Neural cell (in vitro differentiated cells): ENCODE data around the gene KISS1R.

Experiments used
- EZH2 ChIP-seq: fragments of 200-600, 300-800 bp; shearing (Covaris generic), sonication (generic); IDR thresholded peaks from 2 replicates; pipeline ENCODE4 v1.6.1; 2014; ENCODE audit warnings: antibody characterized with exemption, low read length, borderline replicate concordance, mild to moderate bottlenecking; ENCODE audit not compliant: insufficient read depth, poor library complexity, severe bottlenecking
- MXI1 ChIP-seq: fragments of 450-650 bp; conservative IDR thresholded peaks from 2 replicates; pipeline ENCODE4 v1.6.1; 2014; ENCODE audit warnings: antibody characterized with exemption, mild to moderate bottlenecking; ENCODE audit not compliant: poor library complexity, severe bottlenecking
- POLR2AphosphoS5 ChIP-seq: IDR thresholded peaks from 2 replicates; pipeline ENCODE4 v1.6.1; 2012
- RAD21 ChIP-seq: fragments of 450-650 bp; conservative IDR thresholded peaks from 2 replicates; pipeline ENCODE4 v1.6.1; 2014; ENCODE audit warnings: antibody characterized with exemption, mild to moderate bottlenecking, moderate library complexity
- SMC3 ChIP-seq: fragments of 450-650 bp; conservative IDR thresholded peaks from 2 replicates; pipeline ENCODE4 v1.6.1; 2014; ENCODE audit warnings: antibody characterized with exemption, mild to moderate bottlenecking, moderate library complexity; ENCODE audit not compliant: poor library complexity
- TAF1 ChIP-seq: IDR thresholded peaks from 2 replicates; pipeline ENCODE4 v1.6.1; 2012; ENCODE audit warnings: low read depth
- TF ChIP-seq, protein P1 (sequence below): fragments of 450-650 bp; IDR thresholded peaks from 2 replicates; pipeline ENCODE4 v1.5.1; 2014; ENCODE audit warnings: antibody characterized with exemption, mild to moderate bottlenecking, moderate library complexity; ENCODE audit not compliant: poor library complexity, severe bottlenecking
- TF ChIP-seq, protein P2 (sequence below): IDR thresholded peaks from 2 replicates; pipeline ENCODE4 v1.6.1; 2012; ENCODE audit warnings: borderline replicate concordance

DNA sequence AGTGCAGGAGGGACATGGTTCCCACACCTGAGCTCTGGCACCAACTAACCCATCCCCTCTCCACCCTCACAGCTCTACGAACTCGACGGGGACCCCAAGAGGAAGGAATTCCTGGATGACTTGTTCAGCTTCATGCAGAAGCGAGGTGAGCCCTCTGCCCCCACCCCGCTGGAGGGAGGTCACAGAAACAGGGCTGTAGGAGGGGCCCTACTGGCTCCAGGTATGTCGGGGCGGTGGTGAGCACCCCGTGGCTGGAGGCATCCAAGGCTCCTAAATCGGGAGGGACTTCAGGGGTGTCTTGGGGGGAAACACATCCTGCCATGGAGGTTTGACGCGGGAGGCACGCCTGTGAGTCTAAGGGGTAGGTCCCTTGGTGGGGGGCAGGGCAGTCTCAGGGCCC, 42.9 kb downstream of the KISS1R start:
- TF ChIP-seq, protein P1, sequence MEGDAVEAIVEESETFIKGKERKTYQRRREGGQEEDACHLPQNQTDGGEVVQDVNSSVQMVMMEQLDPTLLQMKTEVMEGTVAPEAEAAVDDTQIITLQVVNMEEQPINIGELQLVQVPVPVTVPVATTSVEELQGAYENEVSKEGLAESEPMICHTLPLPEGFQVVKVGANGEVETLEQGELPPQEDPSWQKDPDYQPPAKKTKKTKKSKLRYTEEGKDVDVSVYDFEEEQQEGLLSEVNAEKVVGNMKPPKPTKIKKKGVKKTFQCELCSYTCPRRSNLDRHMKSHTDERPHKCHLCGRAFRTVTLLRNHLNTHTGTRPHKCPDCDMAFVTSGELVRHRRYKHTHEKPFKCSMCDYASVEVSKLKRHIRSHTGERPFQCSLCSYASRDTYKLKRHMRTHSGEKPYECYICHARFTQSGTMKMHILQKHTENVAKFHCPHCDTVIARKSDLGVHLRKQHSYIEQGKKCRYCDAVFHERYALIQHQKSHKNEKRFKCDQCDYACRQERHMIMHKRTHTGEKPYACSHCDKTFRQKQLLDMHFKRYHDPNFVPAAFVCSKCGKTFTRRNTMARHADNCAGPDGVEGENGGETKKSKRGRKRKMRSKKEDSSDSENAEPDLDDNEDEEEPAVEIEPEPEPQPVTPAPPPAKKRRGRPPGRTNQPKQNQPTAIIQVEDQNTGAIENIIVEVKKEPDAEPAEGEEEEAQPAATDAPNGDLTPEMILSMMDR, result no peak
- TF ChIP-seq MXI1, result no peak
- TF ChIP-seq EZH2, result no peak
- no peak for TF ChIP-seq RAD21
- TF ChIP-seq, protein P2, sequence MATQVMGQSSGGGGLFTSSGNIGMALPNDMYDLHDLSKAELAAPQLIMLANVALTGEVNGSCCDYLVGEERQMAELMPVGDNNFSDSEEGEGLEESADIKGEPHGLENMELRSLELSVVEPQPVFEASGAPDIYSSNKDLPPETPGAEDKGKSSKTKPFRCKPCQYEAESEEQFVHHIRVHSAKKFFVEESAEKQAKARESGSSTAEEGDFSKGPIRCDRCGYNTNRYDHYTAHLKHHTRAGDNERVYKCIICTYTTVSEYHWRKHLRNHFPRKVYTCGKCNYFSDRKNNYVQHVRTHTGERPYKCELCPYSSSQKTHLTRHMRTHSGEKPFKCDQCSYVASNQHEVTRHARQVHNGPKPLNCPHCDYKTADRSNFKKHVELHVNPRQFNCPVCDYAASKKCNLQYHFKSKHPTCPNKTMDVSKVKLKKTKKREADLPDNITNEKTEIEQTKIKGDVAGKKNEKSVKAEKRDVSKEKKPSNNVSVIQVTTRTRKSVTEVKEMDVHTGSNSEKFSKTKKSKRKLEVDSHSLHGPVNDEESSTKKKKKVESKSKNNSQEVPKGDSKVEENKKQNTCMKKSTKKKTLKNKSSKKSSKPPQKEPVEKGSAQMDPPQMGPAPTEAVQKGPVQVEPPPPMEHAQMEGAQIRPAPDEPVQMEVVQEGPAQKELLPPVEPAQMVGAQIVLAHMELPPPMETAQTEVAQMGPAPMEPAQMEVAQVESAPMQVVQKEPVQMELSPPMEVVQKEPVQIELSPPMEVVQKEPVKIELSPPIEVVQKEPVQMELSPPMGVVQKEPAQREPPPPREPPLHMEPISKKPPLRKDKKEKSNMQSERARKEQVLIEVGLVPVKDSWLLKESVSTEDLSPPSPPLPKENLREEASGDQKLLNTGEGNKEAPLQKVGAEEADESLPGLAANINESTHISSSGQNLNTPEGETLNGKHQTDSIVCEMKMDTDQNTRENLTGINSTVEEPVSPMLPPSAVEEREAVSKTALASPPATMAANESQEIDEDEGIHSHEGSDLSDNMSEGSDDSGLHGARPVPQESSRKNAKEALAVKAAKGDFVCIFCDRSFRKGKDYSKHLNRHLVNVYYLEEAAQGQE, result no peak
- TF ChIP-seq TAF1, result no peak
- TF ChIP-seq SMC3, result no peak
- no peak for TF ChIP-seq POLR2AphosphoS5
